AG04449 (cell line): ENCODE results near the gene OS9.

Source experiments
- CTCF ChIA-PET: fragments of 350-600 bp; formaldehyde crosslinking; extraction: SDS; loops from one replicate; lab custom pipeline; 2021; ENCODE audit warnings: antibody characterized with exemption; lab: Yijun Ruan, JAX
- POLR2A ChIA-PET: fragments of 400-600, 350-600 bp; formaldehyde crosslinking; extraction: SDS; loops from one replicate; lab custom pipeline; 2020; ENCODE audit warnings: antibody characterized with exemption, inconsistent platforms; lab: Yijun Ruan, JAX
- DNase-seq: peaks from one replicate; pipeline ENCODE4 v3.0.0-alpha.2; 2010; ENCODE audit warnings: low read depth, low spot score
- H3K4me3 ChIP-seq: 2 replicates; pipeline ENCODE4 v1.5.1; 2011; ENCODE audit warnings: low read depth, mild to moderate bottlenecking, control low read depth, low read length
- TF ChIP-seq, protein P1 (sequence below): IDR thresholded peaks from one replicate; pipeline ENCODE4 v1.5.1; 2011; ENCODE audit warnings: mild to moderate bottlenecking, moderate library complexity, low read length, control low read depth, inconsistent platforms; ENCODE audit not compliant: insufficient read depth; ENCODE audit errors: missing control alignments

The OS9 gene

DNA sequence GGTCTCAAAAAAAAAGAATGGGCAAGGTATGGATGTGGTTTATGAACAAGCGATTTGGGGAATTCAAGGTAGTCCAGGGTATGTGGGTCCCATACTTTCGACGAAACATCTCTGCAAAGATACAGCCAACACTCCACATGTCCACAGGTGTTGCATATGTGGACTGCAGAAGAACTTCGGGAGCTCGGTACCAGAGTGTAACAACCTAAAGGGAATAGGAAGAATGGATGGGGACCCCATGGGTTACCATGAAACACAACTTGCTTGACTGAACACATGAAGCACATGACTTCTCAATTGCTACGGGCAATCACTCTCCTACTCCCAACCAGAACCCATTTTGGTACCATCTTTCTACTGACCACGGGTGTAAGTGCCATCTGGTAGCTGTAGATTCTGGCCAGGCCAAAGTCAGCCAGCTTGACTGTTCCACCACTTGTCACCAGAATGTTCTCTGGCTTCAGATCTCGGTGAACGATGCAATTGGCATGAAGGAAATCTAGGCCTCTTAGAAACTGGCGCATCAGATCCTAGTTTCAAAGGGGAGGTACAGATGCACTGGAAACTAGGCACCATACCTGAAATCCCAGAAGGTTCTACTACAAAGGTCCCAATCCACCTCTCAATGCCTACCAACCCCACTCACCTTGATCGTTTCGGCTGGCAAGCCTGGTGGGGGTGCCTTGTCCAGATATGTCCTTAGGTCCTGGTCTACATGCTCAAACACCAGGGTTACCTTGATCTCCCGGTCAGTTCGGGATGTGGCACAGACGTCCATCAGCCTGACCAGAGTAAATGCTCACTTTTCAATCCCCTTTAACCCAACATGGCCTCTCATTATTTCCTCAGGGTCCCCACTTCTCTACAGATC lies 56.9 kb downstream of the OS9 start:
- no peak for DNase-seq
- ChIA-PET POLR2A (no interaction called here), CTCF (interaction anchor here (1.0 to 1.4 kb wide), 2 partner anchors 9 to 14 kb away, joined by 3 to 5 read pairs; no protein-coding TSS in a partner anchor)
- TF ChIP-seq, protein P1, sequence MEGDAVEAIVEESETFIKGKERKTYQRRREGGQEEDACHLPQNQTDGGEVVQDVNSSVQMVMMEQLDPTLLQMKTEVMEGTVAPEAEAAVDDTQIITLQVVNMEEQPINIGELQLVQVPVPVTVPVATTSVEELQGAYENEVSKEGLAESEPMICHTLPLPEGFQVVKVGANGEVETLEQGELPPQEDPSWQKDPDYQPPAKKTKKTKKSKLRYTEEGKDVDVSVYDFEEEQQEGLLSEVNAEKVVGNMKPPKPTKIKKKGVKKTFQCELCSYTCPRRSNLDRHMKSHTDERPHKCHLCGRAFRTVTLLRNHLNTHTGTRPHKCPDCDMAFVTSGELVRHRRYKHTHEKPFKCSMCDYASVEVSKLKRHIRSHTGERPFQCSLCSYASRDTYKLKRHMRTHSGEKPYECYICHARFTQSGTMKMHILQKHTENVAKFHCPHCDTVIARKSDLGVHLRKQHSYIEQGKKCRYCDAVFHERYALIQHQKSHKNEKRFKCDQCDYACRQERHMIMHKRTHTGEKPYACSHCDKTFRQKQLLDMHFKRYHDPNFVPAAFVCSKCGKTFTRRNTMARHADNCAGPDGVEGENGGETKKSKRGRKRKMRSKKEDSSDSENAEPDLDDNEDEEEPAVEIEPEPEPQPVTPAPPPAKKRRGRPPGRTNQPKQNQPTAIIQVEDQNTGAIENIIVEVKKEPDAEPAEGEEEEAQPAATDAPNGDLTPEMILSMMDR, result no peak
- peak overlapping the region; percentile 84 for H3K4me3 ChIP-seq

DNA sequence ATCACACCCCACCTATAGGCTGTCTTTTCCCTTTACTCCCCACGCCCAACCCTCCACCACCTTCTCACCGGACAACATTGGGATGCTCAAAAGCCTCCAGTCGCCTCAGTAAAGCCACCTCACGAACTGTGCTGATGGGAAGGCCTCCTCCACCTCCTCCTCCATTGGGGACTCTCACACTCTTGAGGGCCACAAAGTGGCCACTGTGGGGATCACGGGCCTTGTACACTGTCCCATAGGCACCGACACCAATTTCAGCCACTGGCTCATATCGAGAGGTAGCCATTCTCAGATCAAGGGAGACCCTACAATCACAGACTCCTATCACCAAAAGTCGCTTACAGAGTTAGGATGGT lies 57.5 kb downstream of the OS9 start:
- no peak for DNase-seq
- H3K4me3 ChIP-seq, result peak overlapping the region; percentile 84
- TF ChIP-seq, protein P1, result no peak
- CTCF ChIA-PET, result interaction anchor here (1.4 kb wide), 1 partner anchor 8 kb away, joined by 5 read pairs; no protein-coding TSS in a partner anchor
- POLR2A ChIA-PET, result no interaction called here

DNA sequence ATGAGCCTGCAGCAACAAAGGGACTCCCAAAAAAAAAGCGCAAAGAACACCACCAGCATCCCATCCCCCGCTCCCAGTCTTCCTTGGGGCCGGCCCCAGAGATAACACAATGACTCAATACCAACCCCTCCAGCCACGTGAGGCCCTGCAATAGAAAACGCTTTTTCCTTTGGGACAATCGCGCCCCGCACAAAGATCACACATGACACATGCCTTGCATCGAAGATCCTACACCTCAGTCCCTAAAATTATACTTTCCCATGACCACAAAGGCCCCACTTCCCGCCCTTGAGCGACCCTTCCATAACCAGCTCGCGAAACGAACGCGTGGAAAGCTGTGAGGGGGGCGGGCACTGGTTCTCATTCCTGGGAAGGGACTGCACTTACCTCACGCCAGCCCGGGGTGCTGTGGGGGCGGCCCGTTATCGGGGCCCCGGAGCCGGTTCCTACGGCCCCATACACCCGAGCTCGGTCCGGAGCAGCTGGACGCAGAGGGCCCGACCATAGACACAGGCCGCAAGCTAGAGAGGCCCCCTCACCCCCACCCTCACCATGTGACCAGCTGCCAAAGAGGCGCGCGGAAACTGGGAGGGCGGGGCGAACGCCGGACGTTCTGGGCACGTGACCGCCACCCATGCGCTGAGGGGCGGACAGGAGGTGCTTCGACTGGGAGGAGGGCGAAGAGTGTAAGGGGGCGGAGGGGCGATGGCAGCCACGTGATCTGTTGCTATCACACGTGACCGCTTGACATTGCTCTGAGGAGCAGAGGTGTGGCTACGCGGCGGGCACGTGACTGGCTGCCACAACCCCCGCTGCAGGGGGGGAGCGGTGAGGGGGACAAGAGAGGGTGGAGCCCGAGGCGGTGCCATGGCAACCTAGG lies 58.1 kb downstream of the OS9 start, which contains the start of gene CDK4:
CDK4 (minus strand) TSS at position 523 of the 880 bp plus-strand sequence. CDS start 593 bp downstream, outside the sequence.
- peak within 1 kb of the TSS; percentile 84 for H3K4me3 ChIP-seq
- ChIA-PET POLR2A (interaction anchor here (0.8 to 1.0 kb wide), 3 partner anchors 20 to 142 kb away, joined by 3 to 4 read pairs (median 3); partner anchors contain the start of genes EEF1AKMT3 and METTL1), CTCF (interaction anchor here (0.6 to 1.0 kb wide), 2 partner anchors 9 to 31 kb away, joined by 3 read pairs; partner anchors contain the start of gene TSFM)
- TF ChIP-seq, protein P1, result no peak
- peak; percentile 96 for DNase-seq

DNA sequence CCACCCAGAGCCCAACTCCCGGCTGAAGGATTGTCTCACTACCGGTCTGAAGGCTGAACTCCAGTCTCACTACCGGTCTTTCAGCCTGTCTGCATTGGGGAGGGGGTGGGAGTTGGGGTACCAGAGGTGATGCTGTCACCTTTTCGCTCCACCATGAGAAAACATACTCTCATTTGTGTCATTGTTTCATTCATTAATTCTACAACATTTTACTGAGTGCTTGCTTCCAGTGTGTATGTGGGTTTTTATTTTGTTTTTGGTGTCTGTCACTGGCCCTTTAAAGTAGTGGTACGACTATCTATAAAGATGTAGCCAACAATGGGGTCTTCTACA lies 58.7 kb downstream of the OS9 start:
- CTCF ChIA-PET, result interaction anchor here (1.0 kb wide), 1 partner anchor 8 kb away, joined by 3 read pairs; no protein-coding TSS in a partner anchor
- peak overlapping the region; percentile 53 for H3K4me3 ChIP-seq
- TF ChIP-seq, protein P1, result no peak
- POLR2A ChIA-PET, result interaction anchor here (0.8 to 1.0 kb wide), 3 partner anchors 19 to 141 kb away, joined by 3 to 4 read pairs (median 3); partner anchors contain the start of genes EEF1AKMT3 and METTL1
- no peak for DNase-seq

DNA sequence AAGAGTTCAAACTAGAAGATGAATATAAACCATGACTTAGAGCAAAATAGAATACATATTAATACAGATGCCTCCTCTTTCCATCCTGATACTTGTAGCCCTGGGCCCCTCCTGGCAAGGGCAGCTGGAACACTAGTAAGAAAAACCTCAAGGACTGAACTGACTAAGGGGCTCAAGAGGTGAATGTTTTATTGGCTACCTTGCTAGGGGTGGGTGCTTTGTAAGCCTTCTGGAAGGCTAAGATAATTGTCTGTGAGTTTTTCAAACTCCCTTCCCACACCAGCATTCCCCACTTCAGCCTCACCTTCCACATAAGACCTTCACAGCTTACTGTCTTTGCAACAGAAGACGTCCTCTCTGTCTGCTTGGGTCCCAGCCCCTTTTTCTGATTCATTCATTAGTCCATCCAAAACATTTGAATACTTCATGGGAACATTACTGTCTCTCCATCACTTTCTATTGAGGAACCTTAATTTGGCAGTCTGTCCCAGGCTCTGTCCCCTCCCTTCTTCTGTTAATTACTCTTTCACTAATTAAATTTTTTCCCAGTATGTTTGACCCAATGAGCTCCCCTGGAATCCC lies 59.9 kb downstream of the OS9 start:
- ChIA-PET CTCF (interaction anchor here (0.8 to 1.4 kb wide), 6 partner anchors 9 to 151 kb away, joined by 3 to 5 read pairs (median 3); partner anchors contain the start of gene TSFM), POLR2A (no interaction called here)
- TF ChIP-seq, protein P1, result no peak
- H3K4me3 ChIP-seq, result no peak overlapping the region
- no peak for DNase-seq
